ENCODE measurements around the gene PWWP2B.

GRCh38 chr10:132362151-132362611 lies 34.8 kb upstream of the PWWP2B start:
- TF ChIP-seq TAF1 (IDR thresholded peaks at IDR 0.05; ENCODE audit: borderline replicate concordance, low read depth, low read length) (no peak), POLR2AphosphoS5 (IDR thresholded peaks at IDR 0.05; ENCODE audit: low read depth, low read length) (no peak)

Data from GM12892 (cell line).